H1 (cell line): Measurements from ENCODE around the gene RERE. TPM values are rescaled to one million over a fixed set of nuclear protein-coding genes. Genes with fewer than 3 reads are reported as not detected.

Source experiments
- CTCF ChIA-PET: fragments of 300-600 bp; sonication (Branson Sonifier 250); formaldehyde crosslinking; loops from one replicate; lab custom pipeline; 2021; ENCODE audit not compliant: partially characterized antibody; lab: Charles Lee
- POLR2A ChIA-PET: fragments of 300-600 bp; sonication (Branson Sonifier 250); formaldehyde crosslinking; loops from one replicate; lab custom pipeline; 2021; ENCODE audit warnings: inconsistent platforms; ENCODE audit not compliant: partially characterized antibody; lab: Charles Lee
- DNase-seq, 2 experiments: peaks; one replicate each; pipeline versions ENCODE4 v3.0.0 to v3.0.0-alpha.2; 2010 to 2022; ENCODE audit warnings: low spot score in 2 of 2, low read depth in 1 of 2, mixed read lengths in 1 of 2
- FAIRE-seq: peaks from 2 replicates; lab custom pipeline; 2011; peaks lifted over from hg19 to GRCh38; lab: Jason Lieb, UNC
- H2AFZ ChIP-seq: 2 replicates; pipeline ENCODE4 v1.8.1; 2012; ENCODE audit warnings: low read length, inconsistent platforms
- H2AK5ac ChIP-seq: 2 replicates; pipeline ENCODE4 v1.6.1; 2013; ENCODE audit warnings: low read depth, low read length
- H2BK120ac ChIP-seq: replicated peaks from 2 replicates; pipeline ENCODE3; 2013; ENCODE audit warnings: low read depth, low read length, inconsistent platforms
- H2BK12ac ChIP-seq: 2 replicates; pipeline ENCODE4 v1.6.1; 2013; ENCODE audit warnings: low read depth, low read length
- H2BK15ac ChIP-seq: 2 replicates; pipeline ENCODE4 v1.6.1; 2013; ENCODE audit warnings: low read length
- H2BK20ac ChIP-seq: 2 replicates; pipeline ENCODE4 v1.6.1; 2013; ENCODE audit warnings: low read length
- H2BK5ac ChIP-seq: 2 replicates; pipeline ENCODE4 v1.6.1; 2013; ENCODE audit warnings: low read depth, low read length
- H3K14ac ChIP-seq: 2 replicates; pipeline ENCODE4 v1.6.1; 2013; ENCODE audit warnings: inconsistent platforms; ENCODE audit not compliant: insufficient read length
- H3K18ac ChIP-seq: 2 replicates; pipeline ENCODE4 v1.6.1; 2013; ENCODE audit warnings: low read length; ENCODE audit errors: extremely low read depth
- H3K23ac ChIP-seq: 2 replicates; pipeline ENCODE4 v1.6.1; 2013; ENCODE audit warnings: inconsistent platforms; ENCODE audit not compliant: insufficient read length
- H3K23me2 ChIP-seq: 2 replicates; pipeline ENCODE4 v1.6.1; 2013; ENCODE audit warnings: low read depth, low read length
- H3K27ac ChIP-seq: 2 replicates; pipeline ENCODE4 v1.6.1; 2011; ENCODE audit warnings: low read depth, low read length, inconsistent platforms
- H3K27me3 ChIP-seq, 4 experiments: replicated peaks in 1 of 4; 1 replicate in 1 of 4; 2 replicates in 3 of 4; pipeline versions ENCODE4 v1.6.1 to v1.8.1; 2011 to 2013; ENCODE audit warnings: low read length in 3 of 4, mild to moderate bottlenecking in 3 of 4, inconsistent platforms in 2 of 4, mixed read lengths in 2 of 4, moderate library complexity in 1 of 4; ENCODE audit not compliant: control insufficient read depth in 3 of 4, insufficient read depth in 3 of 4; ENCODE audit errors: extremely low read depth in 1 of 4
- H3K36me3 ChIP-seq, 4 experiments: 2 replicates each; pipeline versions ENCODE4 v1.6.1 to v1.8.1; 2011 to 2013; ENCODE audit warnings: mild to moderate bottlenecking in 4 of 4, low read length in 3 of 4, moderate library complexity in 2 of 4, control low read depth in 1 of 4, inconsistent platforms in 1 of 4; ENCODE audit not compliant: insufficient read depth in 4 of 4, control insufficient read depth in 2 of 4
- H3K4ac ChIP-seq: replicated peaks from 2 replicates; pipeline ENCODE3; 2013; ENCODE audit warnings: low read length, low read depth, mixed read lengths, inconsistent platforms; ENCODE audit not compliant: insufficient read length
- H3K4me1 ChIP-seq, 4 experiments: replicated peaks in 1 of 4; 1 replicate in 1 of 4; 2 replicates in 3 of 4; pipeline versions ENCODE4 v1.6.1 to v1.8.1; 2011 to 2013; ENCODE audit warnings: low read length in 3 of 4, inconsistent platforms in 2 of 4, mixed read lengths in 1 of 4; ENCODE audit not compliant: insufficient read depth in 4 of 4, control insufficient read depth in 3 of 4
- H3K4me2 ChIP-seq, 2 experiments: 2 replicates each; pipeline versions ENCODE4 v1.6.1 to v1.8.1; 2011 to 2013; ENCODE audit warnings: low read depth in 2 of 2, low read length in 2 of 2, control low read depth in 1 of 2, inconsistent platforms in 1 of 2, mild to moderate bottlenecking in 1 of 2; ENCODE audit not compliant: insufficient read depth in 1 of 2
- H3K4me3 ChIP-seq, 4 experiments: fragments of 200-600, 300-600 bp in 1 of 4; sonication (generic), shearing (Covaris generic), sonication (Bioruptor Twin) in 1 of 4; 2 replicates each; pipeline versions ENCODE4 v1.5.1 to v1.8.1; 2011 to 2016; ENCODE audit warnings: low read length in 4 of 4, low read depth in 3 of 4, control low read depth in 2 of 4, inconsistent platforms in 2 of 4, mild to moderate bottlenecking in 2 of 4, mixed read lengths in 1 of 4, moderate library complexity in 1 of 4; ENCODE audit not compliant: insufficient read depth in 2 of 4; ENCODE audit errors: extremely low read depth in 1 of 4
- H3K56ac ChIP-seq: replicated peaks from 2 replicates; pipeline ENCODE3; 2013; ENCODE audit warnings: low read depth, mild to moderate bottlenecking, mixed read lengths, low read length, inconsistent platforms; ENCODE audit not compliant: insufficient read length
- H3K79me1 ChIP-seq: 2 replicates; pipeline ENCODE4 v1.6.1; 2013; ENCODE audit warnings: low read depth, low read length, control low read depth
- H3K79me2 ChIP-seq, 2 experiments: 2 replicates each; pipeline versions ENCODE4 v1.6.1 to v1.8.1; 2012 to 2013; ENCODE audit warnings: low read length in 2 of 2, mild to moderate bottlenecking in 2 of 2, inconsistent platforms in 1 of 2; ENCODE audit not compliant: insufficient read depth in 2 of 2, control insufficient read depth in 1 of 2
- H3K9ac ChIP-seq, 4 experiments: replicated peaks in 1 of 4; 1 replicate in 1 of 4; 2 replicates in 3 of 4; pipeline versions ENCODE4 v1.6.1 to v1.8.1; 2011 to 2013; ENCODE audit warnings: low read depth in 3 of 4, low read length in 3 of 4, control low read depth in 2 of 4, mild to moderate bottlenecking in 2 of 4, moderate library complexity in 2 of 4, inconsistent platforms in 1 of 4; ENCODE audit errors: extremely low read depth in 1 of 4
- H3K9me3 ChIP-seq, 2 experiments: 2 replicates each; pipeline versions ENCODE4 v1.6.1 to v1.8.1; 2012 to 2013; ENCODE audit warnings: mild to moderate bottlenecking in 2 of 2, moderate library complexity in 2 of 2, control low read depth in 1 of 2, inconsistent platforms in 1 of 2, low read depth in 1 of 2, low read length in 1 of 2, mixed read lengths in 1 of 2; ENCODE audit not compliant: insufficient read depth in 2 of 2
- H4K20me1 ChIP-seq, 2 experiments: replicated peaks in 1 of 2; 2 replicates each; pipeline versions ENCODE3 to v1.8.1; 2011 to 2013; ENCODE audit warnings: inconsistent platforms in 2 of 2, low read length in 2 of 2, mild to moderate bottlenecking in 1 of 2; ENCODE audit not compliant: insufficient read depth in 2 of 2, control insufficient read depth in 1 of 2
- H4K5ac ChIP-seq: 2 replicates; pipeline ENCODE4 v1.6.1; 2013; ENCODE audit warnings: low read length, low read depth, mixed read lengths, inconsistent platforms; ENCODE audit not compliant: insufficient read length
- H4K8ac ChIP-seq: 2 replicates; pipeline ENCODE4 v1.8.0; 2013; ENCODE audit warnings: mild to moderate bottlenecking, moderate library complexity, low read length, inconsistent platforms; ENCODE audit not compliant: insufficient read depth; ENCODE audit errors: extremely low read depth
- H4K91ac ChIP-seq: replicated peaks from 2 replicates; pipeline ENCODE3; 2013; ENCODE audit warnings: low read length, mixed read lengths, inconsistent platforms; ENCODE audit not compliant: insufficient read length
- ATF2 ChIP-seq: IDR thresholded peaks from 2 replicates; pipeline ENCODE4 v1.6.1; 2012; ENCODE audit warnings: low read length, inconsistent platforms
- BRCA1 ChIP-seq: IDR thresholded peaks from 2 replicates; pipeline ENCODE4 v1.6.1; 2012; ENCODE audit warnings: low read depth, low read length, improper control_type of control experiment
- CBX5 ChIP-seq: fragments of 300-800, 300-1000 bp; sonication (generic); IDR thresholded peaks from 2 replicates; pipeline ENCODE4 v1.7.1; 2016; ENCODE audit warnings: antibody characterized with exemption, low read length, low read depth
- GTF2F1 ChIP-seq: IDR thresholded peaks from 2 replicates; pipeline ENCODE4 v1.6.1; 2012; ENCODE audit warnings: low read depth, low read length, improper control_type of control experiment, borderline replicate concordance
- POLR2A ChIP-seq, 2 experiments: IDR thresholded peaks; 1 replicate in 1 of 2; 2 replicates in 1 of 2; pipeline ENCODE4 v1.6.1; 2011; ENCODE audit warnings: low read depth in 2 of 2, low read length in 2 of 2, mild to moderate bottlenecking in 2 of 2; ENCODE audit errors: control extremely low read depth in 1 of 2
- POU5F1 ChIP-seq: IDR thresholded peaks from 2 replicates; pipeline ENCODE4 v1.6.1; 2011; ENCODE audit warnings: low read depth, mild to moderate bottlenecking, low read length, moderate library complexity
- TAF1 ChIP-seq: IDR thresholded peaks from 2 replicates; pipeline ENCODE4 v1.6.1; 2011; ENCODE audit warnings: mild to moderate bottlenecking, low read depth, low read length
- TBP ChIP-seq: IDR thresholded peaks from 2 replicates; pipeline ENCODE4 v1.6.1; 2011; ENCODE audit warnings: low read depth, low read length, improper control_type of control experiment
- TEAD4 ChIP-seq: IDR thresholded peaks from 2 replicates; pipeline ENCODE4 v1.6.1; 2012; ENCODE audit warnings: low read depth, low read length, inconsistent platforms, mixed read lengths
- WGBS, 2 experiments: shearing (Covaris generic) in 1 of 2; methylation state at CpG; one replicate each; pipeline versions ENCODE4 v1.1.6 to v1.1.7; 2013 to 2015; ENCODE audit warnings: low lambda C conversion rate in 2 of 2, mixed read lengths in 2 of 2, inconsistent platforms in 1 of 2, low coverage in 1 of 2, missing lambda C conversion rate in 1 of 2; ENCODE audit not compliant: insufficient replicate concordance in 2 of 2, insufficient coverage in 1 of 2, insufficient read length in 1 of 2; ENCODE audit errors: extremely low coverage in 1 of 2, missing lambda C conversion rate in 1 of 2; 5-methylcytosine and 5-hydroxymethylcytosine counted together
- polyA plus RNA-seq, 7 experiments: library from polyadenylated mRNA; depleted of rRNA in 3 of 7; stranded (reverse) in 5 of 7; unstranded in 2 of 7; fragments of >200 nt in 5 of 7; fragments of 200-250 nt in 2 of 7; gene quantifications; 1 replicate in 5 of 7; 2 replicates in 1 of 7; 4 replicates in 1 of 7; pipeline versions ENCODE4 v1.2.1 to v1.2.3, GENCODE V29; 2011 to 2013; ENCODE audit warnings: missing spikeins in 2 of 7, mixed read lengths in 2 of 7
- total RNA-seq: library from RNA; stranded (reverse); fragmentation: NEBNext Ultra II Directional; extraction: Animal tissue kit (Norgen Biotek cat#: 25700); gene quantifications from 2 replicates; pipeline ENCODE4 v1.2.1, GENCODE V29; 2021

The RERE gene
- total and polyA plus RNA-seq, 2 of the 8 experiments (the other 6 are each of a cell fraction or from before 2014, with no cell fraction given) = 15.3 to 142 TPM

- no peak for FAIRE-seq
These were observed 47.4 kb upstream of the RERE start for GRCh38 chr1:8864713-8865344.

More at GRCh38 chr1:8864713-8865344, 47.4 kb upstream of the RERE start:
- no peak overlapping the region for H2BK120ac ChIP-seq
- no peak overlapping the region for H2BK15ac ChIP-seq
- H3K18ac ChIP-seq = no peak overlapping the region
- H3K23me2 ChIP-seq = no peaks in the 10 kb centered on the region
- 0 out of 2 replicates have a peak, but pooled peaks cover 4% of the 10 kb centered on the region for H3K79me1 ChIP-seq
- H3K36me3 ChIP-seq = peaks cover 71 to 99% (median 93%) of the 10 kb centered on the region in 4 experiments
- no peak overlapping the region for H2AFZ ChIP-seq
- H3K4me3 ChIP-seq = no peak overlapping the region
- no peak overlapping the region for H2BK5ac ChIP-seq
- no peak overlapping the region for H4K5ac ChIP-seq
- peaks cover 0 to 11% of the 10 kb centered on the region in 2 experiments; a peak in 1 of 4 replicates for H3K79me2 ChIP-seq
- no peak overlapping the region for H2BK20ac ChIP-seq
- no peak for TF ChIP-seq TEAD4
- no peak for TF ChIP-seq CBX5
- TF ChIP-seq GTF2F1 = no peak
- no peak for TF ChIP-seq TAF1
- TF ChIP-seq POU5F1 = no peak
- no peak; a peak in 1 of 3 replicates for TF ChIP-seq POLR2A (IDR thresholded peaks at IDR 0.05; ENCODE audit: control extremely low read depth in 1 of 2, low read depth in 2 of 2, low read length in 2 of 2)
- TF ChIP-seq TBP = no peak
- no peak for TF ChIP-seq ATF2
- no peak for TF ChIP-seq BRCA1
- TF ChIP-seq, all 59 proteins: peak for 0
- ChIA-PET CTCF (interaction anchor here (0.9 to 8.9 kb wide), 12 partner anchors 7 to 141 kb away, joined by 3 to 128 read pairs (median 10); partner anchors contain the start of gene ENO1), POLR2A (interaction anchor here (0.5 to 39.6 kb wide), 6 partner anchors 5 to 378 kb away, joined by 3 to 880 read pairs (median 3); partner anchors contain the start of gene ENO1)
- H3K4me1 ChIP-seq = peaks cover 0 to 5% (median 4%) of the 10 kb centered on the region in 4 experiments; a peak in 5 of 7 replicates
- no peak overlapping the region for H2BK12ac ChIP-seq
- no peak overlapping the region for H3K4ac ChIP-seq
- no peak overlapping the region for H4K91ac ChIP-seq
- H3K4me2 ChIP-seq = no peak overlapping the region
- no peak overlapping the region for H4K8ac ChIP-seq
- no peaks in the 10 kb centered on the region for H3K27me3 ChIP-seq
- WGBS, 2 experiments = 86% methylated on average over 6 of the region's 6 CpGs; no CpG with 5 or more reads in 1 of the 2 experiments
- no peak overlapping the region for H3K27ac ChIP-seq
- H2AK5ac ChIP-seq = no peak overlapping the region
- H3K9ac ChIP-seq = no peak overlapping the region
- peaks cover 34 to 42% of the 10 kb centered on the region in 2 experiments for H4K20me1 ChIP-seq
- H3K9me3 ChIP-seq = no peaks in the 10 kb centered on the region
- no peak for DNase-seq
- no peak overlapping the region for H3K14ac ChIP-seq
- no peak overlapping the region for H3K23ac ChIP-seq
- no peak overlapping the region for H3K56ac ChIP-seq
